GM23248 (cell line): ENCODE data around the gene URAD. TPM values are rescaled to one million over a fixed set of nuclear protein-coding genes. Genes with fewer than 3 reads are reported as not detected.

Source experiments
- DNase-seq: peaks from one replicate; pipeline ENCODE4 v3.0.0-alpha.2; 2015
- H2AFZ ChIP-seq: fragments of 200-600 bp; sonication (generic); 2 replicates; pipeline ENCODE4 v1.6.1; 2016; ENCODE audit warnings: antibody characterized with exemption
- H3F3A ChIP-seq: fragments of 200-600 bp; sonication (generic); 2 replicates; pipeline ENCODE4 v1.6.1; 2016; ENCODE audit warnings: mild to moderate bottlenecking, antibody characterized with exemption, mixed run types; ENCODE audit not compliant: insufficient read depth
- H3K27ac ChIP-seq: fragments of 200-600 bp; sonication (generic); 2 replicates; pipeline ENCODE4 v1.5.1; 2016; ENCODE audit warnings: mild to moderate bottlenecking
- H3K27me3 ChIP-seq: fragments of 200-600 bp; sonication (generic); replicated peaks from 2 replicates; pipeline ENCODE4 v1.6.1; 2016; ENCODE audit warnings: mild to moderate bottlenecking; ENCODE audit not compliant: insufficient read depth
- H3K36me3 ChIP-seq: fragments of 200-600 bp; sonication (generic); 2 replicates; pipeline ENCODE4 v1.6.1; 2016; ENCODE audit warnings: low read depth, mild to moderate bottlenecking
- H3K4me1 ChIP-seq: fragments of 200-600 bp; sonication (generic); 2 replicates; pipeline ENCODE4 v1.6.1; 2016; ENCODE audit warnings: mild to moderate bottlenecking; ENCODE audit not compliant: insufficient read depth
- H3K4me2 ChIP-seq: fragments of 200-600 bp; sonication (generic); one replicate; pipeline ENCODE4 v1.6.1; 2016; ENCODE audit warnings: mild to moderate bottlenecking; ENCODE audit not compliant: unreplicated experiment
- H3K4me3 ChIP-seq: fragments of 200-600 bp; sonication (generic); 2 replicates; pipeline ENCODE4 v1.5.1; 2016; ENCODE audit warnings: mild to moderate bottlenecking
- H3K79me2 ChIP-seq: fragments of 200-600 bp; sonication (generic); 2 replicates; pipeline ENCODE4 v1.6.1; 2016; ENCODE audit warnings: mild to moderate bottlenecking; ENCODE audit not compliant: insufficient read depth
- H3K9ac ChIP-seq: fragments of 200-600 bp; sonication (generic); 2 replicates; pipeline ENCODE4 v1.6.1; 2016; ENCODE audit warnings: mild to moderate bottlenecking
- H3K9me2 ChIP-seq: fragments of 200-600 bp; sonication (generic); 2 replicates; pipeline ENCODE4 v1.6.1; 2016; ENCODE audit warnings: mixed run types, mild to moderate bottlenecking, moderate library complexity; ENCODE audit not compliant: insufficient read depth
- H3K9me3 ChIP-seq: fragments of 200-600 bp; sonication (generic); one replicate; pipeline ENCODE4 v1.6.1; 2017; ENCODE audit warnings: low read depth
- H4K20me1 ChIP-seq: fragments of 200-600 bp; sonication (generic); 2 replicates; pipeline ENCODE4 v1.6.0; 2016; ENCODE audit not compliant: insufficient read depth
- EZH2 ChIP-seq: fragments of 200-600 bp; sonication (generic); IDR thresholded peaks from 2 replicates; pipeline ENCODE4 v1.6.1; 2018; ENCODE audit warnings: antibody characterized with exemption, mild to moderate bottlenecking; ENCODE audit not compliant: insufficient read depth, poor library complexity, severe bottlenecking
- EZH2phosphoT487 ChIP-seq: fragments of 200-600 bp; sonication (generic); IDR thresholded peaks from 2 replicates; pipeline ENCODE4 v1.6.1; 2018; ENCODE audit warnings: antibody characterized with exemption, moderate library complexity, mild to moderate bottlenecking, low read depth; ENCODE audit not compliant: insufficient read depth
- WGBS, 2 experiments: methylation state at CpG; one replicate each; pipeline ENCODE4 v1.1.6; 2015 to 2017; ENCODE audit warnings: low lambda C conversion rate in 2 of 2, low coverage in 1 of 2; ENCODE audit errors: missing lambda C conversion rate in 2 of 2; 5-methylcytosine and 5-hydroxymethylcytosine counted together
- in situ Hi-C: fragments of 300-500 bp; cut with MboI; formaldehyde crosslinking; loops from 2 replicates; pipeline ENCODE4 v1.15.0; 2020
- polyA plus RNA-seq: library from polyadenylated mRNA; unstranded; fragments of >200 nt; fragmentation: Nextera tagmentation; extraction: Ambion mirVana; gene quantifications from 2 replicates; pipeline ENCODE4 v1.2.1, GENCODE V29; 2016
- total RNA-seq: library from RNA; depleted of rRNA; stranded (reverse); fragments of >200 nt; shearing (Covaris generic); gene quantifications from 2 replicates; pipeline ENCODE4 v1.2.3, GENCODE V29; 2014

URAD gene
- total and polyA plus RNA-seq, 2 experiments from 2014 or later = not detected

GRCh38 chr13:28031896-28032288 lies 43.4 kb upstream of the URAD start:
- Histone ChIP-seq H3K9me2 (no peaks in the 10 kb centered on the region), H3K9me3 (no peaks in the 10 kb centered on the region), H3K27ac (no peak overlapping the region), H3F3A (no peaks in the 10 kb centered on the region), H3K27me3 (peaks cover 15% of the 10 kb centered on the region), H3K9ac (no peak overlapping the region), H3K79me2 (no peaks in the 10 kb centered on the region), H3K36me3 (no peaks in the 10 kb centered on the region), H3K4me1 (no peaks in the 10 kb centered on the region), H3K4me2 (no peak overlapping the region), H2AFZ (no peak overlapping the region), H4K20me1 (no peaks in the 10 kb centered on the region), H3K4me3 (no peak overlapping the region)
- in situ Hi-C loops = no loop called here
- no peak for DNase-seq
- TF ChIP-seq EZH2phosphoT487 (no peak), EZH2 (no peak)
- 64 to 69% methylated on average over 5 of the region's 5 CpGs for WGBS, 2 experiments

GRCh38 chr13:28031220-28031895 lies 42.9 kb upstream of the URAD start:
- Histone ChIP-seq H3K79me2 (no peaks in the 10 kb centered on the region), H4K20me1 (no peaks in the 10 kb centered on the region), H2AFZ (no peak overlapping the region), H3K9me2 (no peaks in the 10 kb centered on the region), H3K27ac (no peak overlapping the region), H3K9ac (no peak overlapping the region), H3F3A (no peaks in the 10 kb centered on the region), H3K27me3 (peaks cover 20% of the 10 kb centered on the region), H3K9me3 (no peaks in the 10 kb centered on the region), H3K4me3 (no peak overlapping the region), H3K36me3 (no peaks in the 10 kb centered on the region), H3K4me2 (no peak overlapping the region), H3K4me1 (no peaks in the 10 kb centered on the region)
- TF ChIP-seq EZH2 = no peak
- no peak for TF ChIP-seq EZH2phosphoT487
- WGBS, 2 experiments = 72 to 75% methylated on average over 9 to 10 of the region's 10 CpGs
- in situ Hi-C loops = no loop called here
- no peak for DNase-seq

DNA sequence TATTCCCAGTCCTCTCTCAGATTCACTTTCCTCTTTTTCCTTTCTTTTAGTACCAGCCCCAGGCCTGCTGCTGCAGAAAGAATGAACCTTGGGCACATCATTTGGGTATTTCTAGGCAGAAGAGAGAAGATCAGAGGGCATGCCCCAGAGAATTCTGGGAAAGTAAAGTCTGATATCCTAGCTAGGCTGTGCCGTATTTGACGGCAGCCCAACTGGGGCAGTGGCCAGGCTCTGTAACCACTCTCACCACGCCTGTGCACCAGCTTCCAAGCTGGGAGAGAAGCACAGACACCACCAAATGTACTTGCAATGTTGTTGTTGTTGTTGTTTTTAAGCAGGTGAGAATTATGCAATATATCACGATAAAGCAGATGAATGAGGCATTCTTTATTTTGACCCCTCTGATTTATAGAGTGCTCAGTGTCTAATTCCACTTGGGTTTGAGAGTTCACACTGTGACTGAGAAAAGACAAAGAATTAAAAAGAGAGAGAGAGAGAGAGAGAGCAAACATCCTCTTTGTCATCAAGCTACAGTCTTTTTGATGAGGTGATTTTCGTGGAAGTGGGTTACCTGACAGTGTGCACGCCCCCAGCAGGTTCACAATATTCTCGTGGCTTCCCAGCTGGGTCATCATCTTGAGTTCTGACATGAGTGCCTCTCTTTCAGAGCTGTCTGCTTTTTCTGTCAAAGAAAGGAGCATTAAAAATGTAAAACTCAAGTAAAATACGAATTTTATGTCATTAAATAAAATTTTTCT lies 39.3 kb upstream of the URAD start:
- in situ Hi-C loops = no loop called here
- H3K27me3 ChIP-seq = peaks cover 22% of the 10 kb centered on the region
- TF ChIP-seq EZH2 = no peak
- TF ChIP-seq EZH2phosphoT487 = no peak

DNA sequence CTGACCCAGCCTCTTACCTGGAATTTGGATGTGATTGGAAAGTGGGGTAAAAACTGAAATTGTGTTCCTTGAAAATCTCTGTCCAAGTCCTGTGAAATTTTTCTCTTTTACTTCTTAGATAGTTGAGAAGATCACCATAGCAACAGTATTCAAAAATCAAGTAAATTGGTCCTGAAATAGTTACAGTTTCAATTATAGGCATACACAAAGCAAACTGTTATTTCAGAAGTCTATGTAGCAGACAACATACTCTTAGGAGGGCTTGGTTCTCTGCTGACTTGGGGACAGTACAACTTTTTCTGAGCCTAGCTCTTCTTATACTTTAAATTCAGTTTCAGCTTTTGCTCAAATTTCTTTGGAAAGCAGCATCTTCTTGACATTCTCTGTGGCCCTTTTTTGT lies 38.6 kb upstream of the URAD start:
- Histone ChIP-seq H2AFZ (no peak overlapping the region), H3K79me2 (no peaks in the 10 kb centered on the region), H3K9ac (no peak overlapping the region), H3K4me1 (peaks cover 9% of the 10 kb centered on the region), H3K27me3 (peaks cover 22% of the 10 kb centered on the region), H3K36me3 (no peaks in the 10 kb centered on the region), H3K27ac (no peak overlapping the region), H3K9me3 (no peaks in the 10 kb centered on the region), H4K20me1 (no peaks in the 10 kb centered on the region), H3K9me2 (no peaks in the 10 kb centered on the region), H3K4me2 (no peak overlapping the region), H3K4me3 (no peak overlapping the region), H3F3A (no peaks in the 10 kb centered on the region)
- in situ Hi-C loops = no loop called here
- TF ChIP-seq EZH2phosphoT487 (no peak), EZH2 (no peak)
- DNase-seq = no peak

More for the DNA sequence above, 39.3 kb upstream of the URAD start:
- no peaks in the 10 kb centered on the region for H3K79me2 ChIP-seq
- H3K9ac ChIP-seq = no peak overlapping the region
- no peak overlapping the region for H3K4me2 ChIP-seq
- no peaks in the 10 kb centered on the region for H4K20me1 ChIP-seq
- no peaks in the 10 kb centered on the region for H3K9me3 ChIP-seq
- no peaks in the 10 kb centered on the region for H3F3A ChIP-seq
- H3K9me2 ChIP-seq = no peaks in the 10 kb centered on the region
- no peak overlapping the region for H3K27ac ChIP-seq
- H3K4me3 ChIP-seq = no peak overlapping the region
- peaks cover 8% of the 10 kb centered on the region for H3K4me1 ChIP-seq
- H3K36me3 ChIP-seq = no peaks in the 10 kb centered on the region
- 37 to 41% methylated on average over 8 of the region's 8 CpGs for WGBS, 2 experiments
- no peak for DNase-seq
- no peak overlapping the region for H2AFZ ChIP-seq
